DOHH2 (cell line): ENCODE results near the gene CNDP1.

Experiments used
- EZH2phosphoT487 ChIP-seq: fragments of 200-600 bp; sonication (generic); IDR thresholded peaks from 2 replicates; pipeline ENCODE4 v1.6.1; 2017; ENCODE audit warnings: borderline replicate concordance, mild to moderate bottlenecking, antibody characterized with exemption, low read length, moderate library complexity, mixed read lengths
- TF ChIP-seq, protein P1 (sequence below): fragments of 200-600 bp; sonication (generic); IDR thresholded peaks from one replicate; pipeline ENCODE4 v1.5.1; 2014; ENCODE audit warnings: antibody characterized with exemption, mild to moderate bottlenecking, low read depth, low read length; ENCODE audit not compliant: poor library complexity, severe bottlenecking

DNA sequence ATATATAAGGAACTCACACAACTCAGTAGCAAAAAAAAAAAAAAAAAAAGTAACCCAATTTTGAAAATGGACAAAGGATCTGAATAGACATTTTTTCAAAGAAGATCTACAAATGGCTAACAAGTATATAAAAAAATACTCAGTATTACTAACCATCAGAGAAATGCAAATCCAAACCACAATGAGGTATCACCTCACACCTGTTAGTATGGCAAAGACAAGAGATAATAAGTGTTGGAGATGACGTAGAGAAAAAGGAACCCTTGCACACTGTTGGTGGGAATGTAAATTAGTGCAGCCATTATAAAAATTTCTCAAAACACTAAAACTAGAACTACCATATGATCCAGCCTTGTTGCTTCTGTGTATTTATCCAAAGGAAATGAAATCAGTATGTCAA, 5.8 kb upstream of the CNDP1 start:
- TF ChIP-seq, protein P1, sequence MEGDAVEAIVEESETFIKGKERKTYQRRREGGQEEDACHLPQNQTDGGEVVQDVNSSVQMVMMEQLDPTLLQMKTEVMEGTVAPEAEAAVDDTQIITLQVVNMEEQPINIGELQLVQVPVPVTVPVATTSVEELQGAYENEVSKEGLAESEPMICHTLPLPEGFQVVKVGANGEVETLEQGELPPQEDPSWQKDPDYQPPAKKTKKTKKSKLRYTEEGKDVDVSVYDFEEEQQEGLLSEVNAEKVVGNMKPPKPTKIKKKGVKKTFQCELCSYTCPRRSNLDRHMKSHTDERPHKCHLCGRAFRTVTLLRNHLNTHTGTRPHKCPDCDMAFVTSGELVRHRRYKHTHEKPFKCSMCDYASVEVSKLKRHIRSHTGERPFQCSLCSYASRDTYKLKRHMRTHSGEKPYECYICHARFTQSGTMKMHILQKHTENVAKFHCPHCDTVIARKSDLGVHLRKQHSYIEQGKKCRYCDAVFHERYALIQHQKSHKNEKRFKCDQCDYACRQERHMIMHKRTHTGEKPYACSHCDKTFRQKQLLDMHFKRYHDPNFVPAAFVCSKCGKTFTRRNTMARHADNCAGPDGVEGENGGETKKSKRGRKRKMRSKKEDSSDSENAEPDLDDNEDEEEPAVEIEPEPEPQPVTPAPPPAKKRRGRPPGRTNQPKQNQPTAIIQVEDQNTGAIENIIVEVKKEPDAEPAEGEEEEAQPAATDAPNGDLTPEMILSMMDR, result no peak
- no peak for TF ChIP-seq EZH2phosphoT487
